B cell (primary cell): ENCODE data around the gene KRT14.
"Not testable (repeated sequence)": the region's sequence is repeated elsewhere in the genome, so short reads cannot be mapped to it uniquely, and the experiment has no call there.

Experiments
- CTCF ChIP-seq: fragments of 200-600 bp; IDR thresholded peaks from one replicate; pipeline ENCODE4 v1.8.0; 2022; ENCODE audit warnings: antibody characterized with exemption, mild to moderate bottlenecking
- EZH2 ChIP-seq: IDR thresholded peaks from 2 replicates; pipeline ENCODE4 v1.6.1; 2012; ENCODE audit warnings: borderline replicate concordance, low read depth, mild to moderate bottlenecking, moderate library complexity, low read length; ENCODE audit not compliant: insufficient read depth, poor library complexity, severe bottlenecking

- TF ChIP-seq CTCF, EZH2: not testable (repeated sequence)
Measured at GRCh38 chr17:41619927-41620582, 33.4 kb upstream of the KRT14 start.
